ENCODE results near the gene C14orf93. TPM values are rescaled to one million over a fixed set of nuclear protein-coding genes. Genes with fewer than 3 reads are reported as not detected.

The C14orf93 gene
- total RNA-seq, 1 experiment from 2014 or later: 8.2 TPM

DNA sequence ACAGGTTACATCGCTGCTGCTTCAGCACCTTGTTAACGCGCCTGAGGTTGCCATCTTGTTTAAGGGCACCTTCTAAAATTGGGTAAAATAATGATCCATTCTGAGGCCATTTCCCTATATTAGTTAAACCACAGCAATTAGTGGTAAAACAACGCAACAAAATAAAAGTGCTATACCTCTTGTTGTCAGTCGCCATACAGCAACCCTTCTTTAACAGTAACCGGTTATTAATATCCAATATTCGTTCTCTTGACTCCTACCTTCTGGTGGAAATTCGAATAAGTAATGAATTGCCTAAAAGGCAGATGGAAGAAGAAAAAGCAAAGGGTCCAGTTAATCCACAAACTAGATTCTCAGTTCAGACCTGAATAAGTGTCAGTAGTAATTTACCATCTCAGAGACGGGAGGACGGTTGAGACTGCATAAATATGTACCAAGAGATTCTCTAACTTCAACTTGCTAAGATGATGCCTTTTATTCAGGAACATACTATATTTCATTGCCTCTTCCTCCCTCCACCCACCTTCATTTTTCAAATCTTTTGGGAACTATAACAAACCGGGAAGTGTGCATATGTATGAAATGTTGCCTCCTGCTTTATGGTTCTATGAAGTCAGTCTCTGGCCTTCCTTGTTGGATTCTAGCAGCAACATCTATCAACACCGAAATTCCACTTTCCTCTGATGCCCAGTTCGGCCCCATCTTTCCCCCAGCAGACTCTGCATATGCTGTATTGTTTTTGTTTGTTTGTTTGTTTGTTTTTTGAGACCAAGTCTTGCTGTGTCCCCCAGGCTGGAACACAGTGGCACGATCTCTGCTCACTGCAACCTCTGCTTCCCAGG lies 25.6 kb upstream of the C14orf93 start:
- Histone ChIP-seq H3K4ac (ENCODE audit: low read depth, low read length) (no peak overlapping the region; the same call in 1 of the 2 replicates), H3K23me2 (ENCODE audit: insufficient read length, low read depth, low read length, poor library complexity, severe bottlenecking) (peaks cover 5% of the 10 kb centered on the region), H3K18ac (ENCODE audit: insufficient read length, low read depth, low read length) (no peak overlapping the region), H2BK5ac (ENCODE audit: insufficient read length, low read length) (no peak overlapping the region), H3K56ac (ENCODE audit: insufficient read length, low read depth, low read length) (no peak overlapping the region), H3K23ac (ENCODE audit: insufficient read length, low read depth, low read length) (no peak overlapping the region), H3K9me3 (ENCODE audit: control insufficient read depth, low read depth, low read length) (no peaks in the 10 kb centered on the region), H3K4me2 (ENCODE audit: insufficient read depth, insufficient read length, low read length) (peak overlapping the region; percentile 36), H2BK12ac (ENCODE audit: insufficient read length, low read depth, low read length) (no peak overlapping the region), H2BK120ac (ENCODE audit: low read depth, low read length, poor library complexity, severe bottlenecking) (no peak overlapping the region), H3K79me2 (ENCODE audit: insufficient read depth, low read length) (peaks cover 5% of the 10 kb centered on the region; the same call in 1 of the 2 replicates), H2BK20ac (ENCODE audit: low read depth, low read length, poor library complexity, severe bottlenecking) (no peak overlapping the region), H2AFZ (ENCODE audit: low read length) (peak overlapping the region; percentile 27), H3K27me3 (ENCODE audit: insufficient read depth, low read length) (no peaks in the 10 kb centered on the region), H4K8ac (replicated peaks; ENCODE audit: insufficient read length, low read depth, low read length) (no peak overlapping the region), H2BK15ac (ENCODE audit: low read depth, low read length) (no peak overlapping the region), H2AK5ac (ENCODE audit: insufficient read length, low read length) (no peak overlapping the region), H3K9ac (ENCODE audit: extremely low read depth, insufficient read length, low read length) (no peak overlapping the region), H4K5ac (ENCODE audit: insufficient read length, low read depth, low read length) (no peak overlapping the region), H3K4me1 (ENCODE audit: insufficient read depth, low read length) (no peaks in the 10 kb centered on the region), H3K27ac (ENCODE audit: insufficient read length, low read depth, low read length) (peak overlapping the region; percentile 77), H4K20me1 (ENCODE audit: control insufficient read depth, insufficient read depth, insufficient read length) (no peaks in the 10 kb centered on the region), H3K14ac (ENCODE audit: insufficient read depth, low read length) (no peak overlapping the region), H3K79me1 (ENCODE audit: insufficient read depth, low read depth, low read length, poor library complexity, severe bottlenecking) (no peaks in the 10 kb centered on the region), H4K91ac (ENCODE audit: insufficient read length, low read depth, low read length) (no peak overlapping the region), H3T11ph (ENCODE audit: low read length) (no peak overlapping the region)
- Mint-ChIP-seq H3K27me3 (ENCODE audit: low read depth) (no peaks in the 10 kb centered on the region), H3K36me3 (ENCODE audit: insufficient read depth in 1 of 3, low read depth in 3 of 3) (peaks cover 24 to 37% (median 27%) of the 10 kb centered on the region in 3 experiments), H3K4me1 (peaks cover 10 to 18% of the 10 kb centered on the region in 2 experiments), H3K4me3 (peak overlapping the region; percentile 96), H3K9me3 (no peaks in the 10 kb centered on the region), H3K27ac (peak overlapping the region; percentile 81 to 100 (median 99))
- WGBS (ENCODE audit: extremely low coverage, insufficient read length, low lambda C conversion rate): no CpG with 5 or more reads among the region's 14 CpGs
- no peak for DNase-seq
- TF ChIP-seq, protein P1, sequence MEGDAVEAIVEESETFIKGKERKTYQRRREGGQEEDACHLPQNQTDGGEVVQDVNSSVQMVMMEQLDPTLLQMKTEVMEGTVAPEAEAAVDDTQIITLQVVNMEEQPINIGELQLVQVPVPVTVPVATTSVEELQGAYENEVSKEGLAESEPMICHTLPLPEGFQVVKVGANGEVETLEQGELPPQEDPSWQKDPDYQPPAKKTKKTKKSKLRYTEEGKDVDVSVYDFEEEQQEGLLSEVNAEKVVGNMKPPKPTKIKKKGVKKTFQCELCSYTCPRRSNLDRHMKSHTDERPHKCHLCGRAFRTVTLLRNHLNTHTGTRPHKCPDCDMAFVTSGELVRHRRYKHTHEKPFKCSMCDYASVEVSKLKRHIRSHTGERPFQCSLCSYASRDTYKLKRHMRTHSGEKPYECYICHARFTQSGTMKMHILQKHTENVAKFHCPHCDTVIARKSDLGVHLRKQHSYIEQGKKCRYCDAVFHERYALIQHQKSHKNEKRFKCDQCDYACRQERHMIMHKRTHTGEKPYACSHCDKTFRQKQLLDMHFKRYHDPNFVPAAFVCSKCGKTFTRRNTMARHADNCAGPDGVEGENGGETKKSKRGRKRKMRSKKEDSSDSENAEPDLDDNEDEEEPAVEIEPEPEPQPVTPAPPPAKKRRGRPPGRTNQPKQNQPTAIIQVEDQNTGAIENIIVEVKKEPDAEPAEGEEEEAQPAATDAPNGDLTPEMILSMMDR (conservative IDR thresholded peaks at IDR 0.05): no peak

All from H9 (cell line).